HG03571 (cell line): ENCODE results near the gene FARP2.
"Not testable (repeated sequence)": the region's sequence is repeated elsewhere in the genome, so short reads cannot be mapped to it uniquely, and the experiment has no call there.

Source experiments
- ATAC-seq: cut with Tn5 transposase; IDR thresholded peaks from one replicate; pipeline ENCODE4 v1.9.1; 2021; ENCODE audit not compliant: unreplicated experiment

FARP2 gene

DNA sequence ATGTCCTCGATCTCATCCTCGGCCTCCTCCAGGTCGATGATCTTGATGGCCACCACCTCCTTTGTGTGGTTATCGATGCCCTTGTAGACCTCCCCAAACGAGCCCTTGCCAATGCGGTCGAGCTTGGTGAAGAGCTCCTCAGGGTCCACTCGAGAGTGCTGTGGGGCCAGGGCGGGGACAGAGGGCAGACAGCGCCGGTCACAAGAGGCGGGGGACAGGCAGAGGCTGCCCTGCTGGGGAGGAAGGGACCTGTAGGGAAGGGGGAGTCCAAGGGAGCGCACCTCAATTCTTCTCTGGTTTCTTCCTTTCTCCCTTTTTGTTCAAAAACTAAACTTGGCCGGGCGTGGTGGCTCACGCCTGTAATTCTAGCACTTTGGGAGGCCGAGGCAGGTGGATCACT lies 145.5 kb downstream of the FARP2 start:
- ATAC-seq: no peak

DNA sequence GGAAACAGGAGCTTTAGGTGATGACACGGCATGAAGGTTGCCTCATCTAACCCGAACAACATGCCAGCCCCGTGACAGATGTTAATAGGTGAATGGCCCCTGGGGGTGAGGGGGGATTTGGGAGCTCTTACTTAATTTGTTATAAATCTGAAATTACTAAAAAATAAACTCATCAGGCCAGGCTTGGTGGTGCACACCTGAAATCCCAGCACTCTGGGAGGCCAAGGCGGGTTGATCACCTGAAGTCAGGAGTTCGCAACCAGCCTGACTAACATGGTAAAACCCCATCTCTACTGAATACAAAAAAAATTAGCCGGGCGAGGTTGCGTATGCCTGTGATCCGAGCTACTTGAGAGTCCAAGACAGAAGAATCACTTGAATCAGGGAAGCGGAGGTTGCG lies 146.2 kb downstream of the FARP2 start:
- no peak for ATAC-seq

DNA sequence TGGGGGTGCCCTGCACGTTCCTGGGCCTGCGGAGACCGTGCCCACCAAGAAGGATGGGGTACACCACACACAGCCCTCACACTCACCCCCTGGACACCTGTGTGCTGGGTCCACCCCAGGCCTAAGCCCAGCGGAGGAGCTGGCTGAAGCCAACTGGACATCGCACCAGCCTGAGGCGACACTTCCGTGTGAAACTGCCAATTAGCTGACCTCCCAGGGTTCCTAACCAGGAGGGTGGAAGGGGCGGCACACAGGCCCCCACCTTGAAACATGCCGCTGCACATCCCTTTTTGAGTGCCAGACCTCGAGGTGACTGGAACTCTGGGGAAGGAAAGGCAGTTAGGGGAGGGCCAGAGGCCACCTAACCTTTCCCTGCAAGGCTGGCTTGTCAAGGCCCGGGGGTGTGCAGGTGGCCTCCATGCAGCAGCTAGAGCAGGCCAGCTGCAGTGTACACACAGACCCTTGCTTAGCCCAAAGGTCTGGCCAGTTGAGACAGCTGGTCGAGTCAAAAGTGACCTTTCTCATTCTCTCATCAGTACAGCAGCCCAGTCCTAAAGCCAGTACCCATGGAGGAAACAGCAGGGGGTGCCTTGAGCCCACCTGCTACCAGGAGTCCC lies 147.8 kb downstream of the FARP2 start:
- no peak for ATAC-seq

DNA sequence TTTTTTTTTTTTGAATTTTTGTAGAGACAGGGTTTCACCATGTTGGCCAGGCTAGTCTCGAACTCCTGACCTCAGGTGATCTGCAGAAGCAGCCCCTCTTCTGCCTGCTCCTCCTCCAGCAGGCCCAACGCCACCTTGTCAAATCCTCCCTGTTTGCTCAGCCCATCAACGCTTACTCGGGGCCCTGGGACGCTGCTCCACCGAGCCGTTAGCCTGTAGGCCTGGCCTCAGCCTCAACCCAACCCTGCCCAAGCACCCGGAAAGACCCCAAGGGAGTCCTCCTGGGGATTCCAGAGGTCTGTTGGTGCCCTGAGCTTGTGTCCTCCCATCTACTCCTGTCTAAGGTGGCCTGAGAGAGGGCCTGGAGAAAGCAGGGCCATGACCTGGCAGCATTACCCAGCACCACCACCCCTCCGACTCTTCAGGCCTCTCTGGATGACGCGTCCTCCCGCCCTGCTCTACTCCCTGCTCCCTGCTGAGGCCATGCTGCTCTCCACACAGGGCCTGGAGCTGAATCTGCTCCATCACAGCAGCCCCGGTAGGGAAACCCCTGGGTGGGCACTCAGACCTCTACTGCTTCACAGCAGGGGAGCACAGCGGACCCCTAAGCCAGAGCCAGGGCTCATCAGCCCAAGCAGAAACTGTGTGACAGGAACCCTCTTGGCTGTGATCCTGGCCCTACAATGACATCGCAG lies 149.1 kb downstream of the FARP2 start:
- ATAC-seq: no peak

DNA sequence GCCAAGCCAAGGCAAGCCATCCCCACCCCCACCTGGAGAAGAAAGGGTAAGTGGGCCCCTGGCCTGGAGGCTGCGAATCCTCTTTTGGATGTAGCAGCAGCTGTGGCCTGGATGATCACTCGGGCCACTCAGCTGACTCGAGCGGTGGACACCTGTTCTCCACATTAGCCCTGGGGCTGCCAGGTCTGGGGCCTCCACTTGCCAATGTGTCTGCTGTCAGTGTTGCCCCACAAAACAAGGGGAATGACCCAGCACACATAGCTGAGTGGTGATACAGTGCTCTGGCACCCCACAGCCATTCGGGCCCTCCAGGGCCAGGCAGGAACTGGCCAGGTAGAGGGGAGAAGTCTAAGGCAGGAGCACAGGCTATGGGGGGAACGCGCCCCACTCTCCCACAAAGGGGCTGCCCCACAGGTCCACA lies 149.7 kb downstream of the FARP2 start:
- ATAC-seq: no peak

DNA sequence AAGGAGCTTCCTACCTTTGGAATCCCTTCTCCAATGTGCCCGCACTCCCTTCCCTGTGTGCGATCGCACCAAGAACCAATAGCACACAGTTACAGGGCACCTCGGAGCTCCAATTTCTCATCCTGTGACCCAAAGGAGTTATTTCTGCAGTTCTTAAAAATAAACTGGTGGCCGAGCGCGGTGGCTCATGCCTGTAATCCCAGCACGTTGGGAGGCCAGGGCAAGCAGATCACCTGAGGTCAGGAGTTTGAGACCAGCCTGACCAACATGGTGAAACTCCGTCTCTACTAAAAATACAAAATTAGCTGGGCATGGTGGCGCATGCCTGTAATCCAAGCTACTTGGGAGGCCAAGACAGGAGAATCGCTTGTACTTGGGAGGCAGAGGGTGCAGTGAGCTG lies 150.2 kb downstream of the FARP2 start:
- ATAC-seq: not testable (repeated sequence)

DNA sequence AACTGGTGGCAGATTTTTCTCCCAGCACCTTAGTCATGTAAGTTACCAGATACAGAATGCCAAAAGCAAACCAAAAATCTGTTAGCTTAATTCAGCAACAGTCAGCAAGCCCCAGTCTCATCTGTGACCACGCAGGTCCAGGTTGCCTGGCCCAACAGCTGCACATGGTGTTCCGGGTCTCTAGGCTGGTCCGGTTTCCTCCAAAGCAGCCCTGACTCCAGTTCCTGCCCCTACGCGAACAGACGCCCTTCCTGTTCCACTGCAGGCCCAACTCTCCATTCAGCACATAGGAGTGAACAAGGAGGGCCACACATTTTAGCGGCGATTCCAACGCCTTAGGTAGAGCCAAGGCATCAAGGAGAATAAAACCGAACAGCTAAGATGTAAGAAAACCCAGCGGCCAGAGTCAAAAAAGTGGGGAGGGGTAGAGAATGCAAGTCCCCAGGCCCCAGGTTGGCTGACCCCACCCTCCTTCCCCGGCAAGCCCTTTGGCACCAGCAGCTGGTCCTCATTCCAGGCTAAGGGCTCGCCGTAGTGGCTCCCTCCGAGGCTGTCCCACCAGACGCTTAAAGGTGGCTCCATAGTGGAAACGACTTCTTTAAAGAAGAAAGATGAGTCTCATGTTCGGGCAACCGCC lies 150.8 kb downstream of the FARP2 start:
- ATAC-seq: no peak

DNA sequence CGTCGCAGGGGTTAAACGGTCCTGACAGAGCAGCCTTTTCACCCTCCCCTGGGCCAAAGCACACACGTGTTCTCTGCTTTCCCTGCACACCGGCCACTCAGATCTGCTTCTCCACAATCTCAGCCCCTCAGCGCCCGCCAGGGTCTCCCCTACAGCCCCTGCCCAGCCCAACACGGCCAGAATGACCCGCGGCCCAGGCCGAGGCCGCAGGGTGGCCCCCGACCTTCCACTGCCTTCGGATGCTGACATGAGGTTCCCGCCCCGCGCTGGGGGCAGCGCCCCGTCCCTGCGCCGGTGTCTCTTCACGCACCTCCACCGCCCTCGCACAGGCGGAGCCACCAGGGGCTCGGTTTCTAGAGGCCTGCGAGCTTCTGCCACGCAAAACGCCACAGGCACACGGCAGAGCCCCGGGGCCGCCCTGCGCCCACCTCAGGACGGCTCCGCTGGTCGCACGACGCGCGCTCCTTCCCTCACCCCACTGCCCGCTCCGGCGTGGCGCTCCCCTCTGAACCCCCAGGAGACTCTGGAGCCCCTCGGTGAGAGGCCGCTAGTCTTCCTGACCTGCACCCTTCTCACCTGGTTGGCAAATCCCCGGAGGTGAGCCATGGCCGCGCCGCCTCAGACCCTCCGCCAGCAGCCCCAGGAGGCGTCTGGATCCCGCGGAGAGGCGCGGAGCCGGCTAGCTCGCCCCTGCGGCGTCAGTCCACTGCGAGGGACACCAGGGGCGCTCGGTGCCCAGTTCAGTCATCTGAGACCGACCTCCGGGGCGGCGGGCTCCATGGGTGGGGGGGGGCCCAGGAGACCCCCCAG lies 151.6 kb downstream of the FARP2 start:
- ATAC-seq: peak; percentile 13

DNA sequence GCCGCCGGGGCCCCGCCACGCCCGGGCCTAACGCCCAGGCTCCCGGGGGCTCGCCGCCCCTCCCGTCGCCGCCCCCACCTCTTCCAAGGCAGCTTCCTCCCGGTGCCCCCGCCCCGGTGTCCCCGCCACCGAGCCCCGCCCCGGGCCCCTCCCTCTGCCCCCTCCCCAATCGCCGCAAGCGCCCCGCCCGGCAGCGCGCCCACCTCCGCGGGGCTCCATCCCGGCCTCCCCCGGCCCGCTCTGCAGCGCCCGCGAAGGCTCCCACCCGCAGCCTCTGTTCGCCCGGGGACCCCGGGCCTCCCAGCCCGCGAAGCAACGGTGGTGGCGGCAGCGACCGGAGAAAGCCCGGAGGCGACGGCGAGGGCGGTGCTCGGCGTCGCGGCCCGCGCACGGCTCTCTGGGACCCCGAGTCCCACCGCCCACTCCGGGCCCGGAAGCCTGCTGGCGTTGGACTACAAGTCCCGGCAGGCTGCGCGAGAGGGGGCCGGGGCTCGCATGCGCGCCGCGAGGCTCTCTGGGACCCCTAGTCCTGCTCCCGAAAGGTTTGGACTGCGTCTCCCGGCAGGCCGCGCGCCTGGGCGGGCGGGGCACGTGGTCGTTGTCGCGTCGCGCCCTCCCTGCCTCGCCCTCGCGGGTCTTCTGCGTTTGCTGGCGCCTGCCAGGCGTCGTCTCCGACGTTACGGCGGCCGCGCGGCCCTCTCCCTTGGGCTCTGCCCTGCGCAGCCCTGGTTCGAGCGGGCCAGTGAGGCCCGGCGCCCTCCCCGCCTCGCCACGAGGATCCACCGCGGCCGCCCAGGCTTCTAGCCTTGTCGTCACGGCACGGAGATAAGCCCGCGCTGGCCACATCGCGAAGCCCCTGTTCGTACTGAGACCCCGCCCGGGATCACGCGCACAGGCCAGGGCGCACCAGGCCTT lies 152.4 kb downstream of the FARP2 start, which contains the start of gene STK25:
Gene STK25, minus strand, starts transcription at position 345 of the 915 bp plus-strand sequence. CDS start 549 bp downstream, outside the sequence.
- ATAC-seq: peak; percentile 89

DNA sequence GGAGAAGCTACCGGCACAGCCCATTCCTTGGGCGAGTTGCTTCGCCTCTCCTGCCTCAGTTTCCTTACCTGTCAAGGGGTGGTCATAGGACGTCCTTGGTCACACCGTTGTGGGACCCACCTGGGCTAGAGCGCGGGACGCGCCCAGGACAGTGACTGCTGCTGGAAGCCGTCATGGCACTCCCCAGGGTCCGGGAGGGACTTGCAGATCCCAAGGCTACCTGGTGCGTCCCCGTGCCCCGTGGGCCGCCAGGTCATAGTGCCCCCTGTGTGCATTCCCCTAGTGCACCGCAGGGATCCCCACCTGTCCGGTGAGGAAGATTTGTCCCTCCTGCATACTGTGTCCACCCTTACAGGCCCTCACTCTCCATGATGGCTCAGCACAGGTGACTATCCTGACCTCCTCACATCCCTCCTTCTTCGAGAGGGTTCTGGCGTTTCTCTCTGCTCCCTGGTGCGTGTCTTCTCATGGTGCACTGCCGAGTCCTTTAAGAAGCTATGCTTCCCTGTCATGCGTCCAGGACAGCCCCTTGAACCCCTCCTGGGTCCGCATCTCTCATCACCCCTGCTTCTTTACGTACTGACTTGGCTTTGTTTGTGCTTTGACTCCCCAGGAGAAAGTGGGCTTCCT lies 153.2 kb downstream of the FARP2 start:
- ATAC-seq: no peak

DNA sequence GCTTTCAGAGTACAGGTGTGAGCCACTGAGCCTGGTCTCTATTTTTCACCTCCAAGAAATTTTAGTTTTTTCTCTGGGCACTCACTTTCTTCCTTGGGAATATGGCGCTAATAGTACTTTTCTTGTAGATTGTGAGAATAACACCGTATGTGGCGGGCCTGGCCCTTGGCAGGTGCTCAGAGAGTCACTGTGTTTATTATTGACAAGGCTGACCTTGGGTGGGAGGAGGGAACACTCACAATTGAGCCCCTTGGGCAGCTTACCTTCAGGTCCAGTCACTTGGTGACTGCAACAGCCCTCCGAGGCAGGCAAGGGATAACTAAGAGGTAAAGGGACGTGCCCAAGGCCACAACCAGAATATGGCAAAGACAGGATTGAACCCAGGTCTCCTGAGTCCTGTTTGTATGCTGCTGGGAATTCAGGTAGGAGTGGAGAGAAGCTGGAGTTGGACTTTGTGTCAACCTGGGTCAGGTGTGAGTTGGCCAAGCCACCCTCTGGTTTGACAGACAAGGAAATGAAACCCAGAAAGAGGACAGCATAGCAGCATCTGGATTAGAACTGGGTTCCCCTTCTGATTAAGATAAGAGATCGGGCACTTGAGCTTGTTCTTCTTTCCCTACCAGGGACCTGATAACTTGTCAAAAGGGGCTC lies 155.1 kb downstream of the FARP2 start:
- no peak for ATAC-seq

DNA sequence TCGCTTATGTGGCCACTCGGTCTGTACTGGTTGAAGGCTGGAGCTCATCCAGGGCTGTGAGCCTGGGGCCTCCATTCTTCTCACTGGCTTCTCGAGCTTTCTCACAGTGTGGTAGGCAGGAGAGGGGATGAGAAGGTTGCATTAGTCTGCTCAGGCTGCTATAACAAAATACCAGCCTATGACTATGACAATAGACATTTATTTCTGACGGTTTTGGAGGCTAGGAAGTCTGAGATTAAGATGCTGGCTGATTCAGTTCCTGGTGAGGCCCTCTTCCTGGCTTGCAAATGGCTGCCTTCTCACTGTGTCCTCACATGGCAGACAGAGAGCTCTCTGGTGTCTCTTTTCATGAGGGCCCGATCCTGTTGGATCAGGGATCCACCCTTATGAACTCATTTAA lies 158.5 kb downstream of the FARP2 start:
- no peak for ATAC-seq

DNA sequence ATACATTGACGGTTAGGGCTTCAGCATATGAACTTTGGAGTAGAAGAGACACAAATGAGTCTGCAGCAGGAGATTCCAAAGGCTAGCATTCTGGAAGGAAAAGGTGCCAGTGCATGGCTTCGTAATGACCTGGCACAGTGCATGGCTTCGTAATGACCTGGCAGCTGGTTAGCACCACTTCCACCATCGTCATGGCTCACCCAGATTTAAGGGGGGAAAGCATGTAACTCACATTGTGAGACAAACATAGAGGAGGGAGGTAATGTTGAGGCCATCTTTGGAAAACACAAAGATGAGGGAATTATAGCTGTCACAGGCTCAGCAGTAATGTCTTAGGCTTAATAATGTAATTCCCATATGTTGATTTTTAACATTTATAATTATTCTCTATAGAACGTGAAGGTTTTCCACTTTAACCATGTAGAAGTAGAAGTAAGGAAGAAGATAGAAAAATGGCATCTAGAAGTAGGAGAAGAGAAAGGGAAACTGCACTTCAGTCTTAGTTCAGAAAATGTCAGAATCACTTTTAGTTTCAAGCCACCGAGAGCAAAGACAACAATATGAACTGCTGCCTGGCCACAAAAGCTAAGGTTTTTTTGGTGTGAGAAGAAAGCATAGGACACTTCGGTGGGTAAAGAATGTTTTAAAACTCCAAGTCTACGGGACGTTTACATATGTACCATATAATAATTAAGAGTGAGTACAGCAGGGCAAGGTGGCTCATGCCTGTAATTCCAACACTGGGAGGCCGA lies 159.1 kb downstream of the FARP2 start:
- ATAC-seq: peak; percentile 56

DNA sequence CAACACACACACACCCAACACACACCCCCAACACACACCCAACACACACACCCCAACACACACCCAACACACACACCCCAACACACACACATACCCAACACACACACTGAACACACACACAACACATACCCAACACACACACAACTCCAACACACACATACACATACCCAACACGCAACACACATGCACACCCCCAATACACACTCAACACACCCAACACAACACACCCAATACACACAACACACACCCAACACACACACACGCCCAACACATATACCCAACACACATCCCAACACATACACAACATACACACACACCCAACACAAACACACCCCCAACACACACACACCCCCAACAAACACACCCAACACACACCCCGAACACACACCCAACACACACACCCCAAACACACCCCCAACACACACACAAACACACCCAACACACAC lies 160.5 kb downstream of the FARP2 start:
- no peak for ATAC-seq

DNA sequence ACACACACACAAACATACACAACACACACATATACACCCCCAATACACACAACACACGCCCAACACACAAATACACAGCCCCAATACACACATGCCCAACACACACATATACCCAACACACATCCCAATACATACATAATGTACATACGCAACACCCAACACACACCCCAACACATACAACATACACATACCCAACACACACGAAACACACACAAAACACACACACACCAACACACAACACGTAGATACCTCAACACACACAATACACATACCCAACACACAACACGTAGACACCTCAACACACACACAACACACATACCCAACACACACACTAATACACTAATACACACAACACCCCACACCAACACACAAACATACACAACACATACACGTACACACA lies 161.2 kb downstream of the FARP2 start:
- no peak for ATAC-seq

DNA sequence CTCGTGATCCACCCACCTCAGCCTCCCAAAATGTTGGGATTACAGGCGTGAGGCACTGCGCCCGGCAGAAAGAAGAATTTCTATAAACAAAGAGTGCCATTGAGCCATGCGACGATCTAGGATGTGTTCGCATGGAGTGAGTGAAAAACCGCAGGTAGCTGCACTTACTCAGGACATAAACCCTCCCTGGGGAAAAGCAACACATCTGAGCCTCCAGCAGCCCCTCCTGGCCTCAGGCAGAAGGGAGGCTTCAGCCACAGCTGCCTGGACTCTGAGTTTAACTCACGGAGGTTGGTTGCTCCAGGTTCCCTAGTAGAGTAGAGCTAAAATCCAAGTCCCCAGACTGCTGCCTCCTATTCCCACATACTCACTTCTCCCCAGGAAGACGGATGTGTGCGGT lies 163.6 kb downstream of the FARP2 start:
- ATAC-seq: no peak

DNA sequence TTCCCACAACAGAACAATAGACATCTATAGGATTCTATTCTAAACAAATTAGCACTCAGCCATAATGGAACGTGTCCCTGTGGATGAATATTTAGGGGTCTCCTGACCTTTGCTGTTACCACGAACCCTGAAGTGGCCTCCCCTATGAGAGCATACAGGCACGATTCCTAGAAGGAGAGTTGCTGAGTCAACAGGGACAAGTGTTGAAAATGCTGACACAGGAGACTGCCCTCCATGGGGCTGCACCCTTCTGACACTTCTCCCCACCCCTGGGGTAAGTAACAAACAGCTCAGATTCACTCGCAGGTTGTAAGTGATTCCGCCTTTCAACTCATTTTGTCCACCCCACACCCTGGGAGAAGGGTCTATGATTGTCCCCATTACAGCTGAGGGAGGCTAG lies 166.4 kb downstream of the FARP2 start:
- ATAC-seq: no peak
